Smooth muscle cell (in vitro differentiated cells): ENCODE results near the gene VMP1. TPM values are rescaled to one million over a fixed set of nuclear protein-coding genes. Genes with fewer than 3 reads are reported as not detected.

ENCODE experiments used
- DNase-seq: peaks from one replicate; lab custom pipeline; 2025; ENCODE audit not compliant: unreplicated experiment; lab: John Stamatoyannopoulos, UW
- H2AFZ ChIP-seq: fragments of 200-600 bp; sonication (generic); 2 replicates; pipeline ENCODE4 v1.6.0; 2016; ENCODE audit warnings: antibody characterized with exemption, low read depth, mild to moderate bottlenecking
- H3F3A ChIP-seq: fragments of 200-600 bp; sonication (generic); 2 replicates; pipeline ENCODE4 v1.6.0; 2017; ENCODE audit warnings: antibody characterized with exemption, low read depth
- H3K27ac ChIP-seq: fragments of 200-600 bp; sonication (generic); 2 replicates; pipeline ENCODE4 v1.5.1; 2016; ENCODE audit warnings: low read depth, mild to moderate bottlenecking
- H3K27me3 ChIP-seq: fragments of 200-600 bp; sonication (generic); 2 replicates; pipeline ENCODE4 v1.6.1; 2016; ENCODE audit warnings: low read depth, mild to moderate bottlenecking
- H3K36me3 ChIP-seq: fragments of 200-600 bp; sonication (generic); 2 replicates; pipeline ENCODE4 v1.5.1; 2016; ENCODE audit warnings: low read depth
- H3K4me1 ChIP-seq: fragments of 200-600 bp; sonication (generic); 2 replicates; pipeline ENCODE4 v1.5.1; 2016; ENCODE audit warnings: low read depth
- H3K4me2 ChIP-seq: fragments of 200-600 bp; sonication (generic); 2 replicates; pipeline ENCODE4 v1.6.0; 2016; ENCODE audit warnings: mild to moderate bottlenecking
- H3K4me3 ChIP-seq: fragments of 200-600 bp; sonication (generic); 2 replicates; pipeline ENCODE4 v1.5.1; 2016; ENCODE audit warnings: mild to moderate bottlenecking
- H3K79me2 ChIP-seq: fragments of 200-600 bp; sonication (generic); 2 replicates; pipeline ENCODE4 v1.6.0; 2016; ENCODE audit warnings: low read depth, mild to moderate bottlenecking
- H3K9ac ChIP-seq: fragments of 200-600 bp; sonication (generic); 2 replicates; pipeline ENCODE4 v1.6.0; 2016; ENCODE audit warnings: low read depth
- H3K9me3 ChIP-seq: fragments of 200-600 bp; sonication (generic); replicated peaks from 2 replicates; pipeline ENCODE4 v1.5.1; 2016; ENCODE audit warnings: low read depth
- H4K20me1 ChIP-seq: fragments of 200-600 bp; sonication (generic); 2 replicates; pipeline ENCODE4 v1.6.0; 2016; ENCODE audit warnings: low read depth
- CTCF ChIP-seq: fragments of 200-600 bp; sonication (generic); IDR thresholded peaks from 2 replicates; pipeline ENCODE4 v1.5.1; 2017; ENCODE audit warnings: borderline replicate concordance, mild to moderate bottlenecking, antibody characterized with exemption; ENCODE audit not compliant: insufficient read depth, poor library complexity, severe bottlenecking
- WGBS: methylation state at CpG from one replicate; pipeline ENCODE4 v1.1.7; 2016; ENCODE audit warnings: low lambda C conversion rate; 5-methylcytosine and 5-hydroxymethylcytosine counted together
- polyA plus RNA-seq: library from polyadenylated mRNA; unstranded; fragments of >200 nt; fragmentation: Nextera tagmentation; extraction: Ambion mirVana; gene quantifications from 2 replicates; pipeline ENCODE4 v1.2.1, GENCODE V29; 2016
- total RNA-seq: library from RNA; depleted of rRNA; stranded (reverse); fragments of >200 nt; gene quantifications from 2 replicates; pipeline ENCODE4 v1.2.3, GENCODE V29; 2014

The VMP1 gene
- total and polyA plus RNA-seq, 2 experiments from 2014 or later = 102 to 545 TPM

- no peaks in the 10 kb centered on the region for H3K27me3 ChIP-seq
- H3K9ac ChIP-seq = no peak overlapping the region
- H2AFZ ChIP-seq = no peak overlapping the region
- H4K20me1 ChIP-seq = no peaks in the 10 kb centered on the region
- no peaks in the 10 kb centered on the region for H3K36me3 ChIP-seq
- no peaks in the 10 kb centered on the region for H3K79me2 ChIP-seq
- no peak for TF ChIP-seq CTCF
- H3F3A ChIP-seq = no peaks in the 10 kb centered on the region
- 94% methylated on average over 2 of the region's 2 CpGs for WGBS
- no peak overlapping the region for H3K27ac ChIP-seq
- no peaks in the 10 kb centered on the region for H3K4me1 ChIP-seq
- no peaks in the 10 kb centered on the region for H3K9me3 ChIP-seq
- no peak overlapping the region for H3K4me3 ChIP-seq
- H3K4me2 ChIP-seq = no peak overlapping the region
- DNase-seq = no peak
These were observed 166.9 kb downstream of the VMP1 start for GRCh38 chr17:59874376-59874775.

GRCh38 chr17:59876107-59876506 is 168.7 kb downstream of the VMP1 start:
- H2AFZ ChIP-seq = no peak overlapping the region
- no peaks in the 10 kb centered on the region for H3K4me1 ChIP-seq
- no peak overlapping the region for H3K4me2 ChIP-seq
- TF ChIP-seq CTCF = no peak
- H3K79me2 ChIP-seq = no peaks in the 10 kb centered on the region
- no peak overlapping the region for H3K4me3 ChIP-seq
- H3K9ac ChIP-seq = no peak overlapping the region
- WGBS = 96% methylated on average over 3 of the region's 3 CpGs
- no peaks in the 10 kb centered on the region for H3F3A ChIP-seq
- no peaks in the 10 kb centered on the region for H3K9me3 ChIP-seq
- H3K27ac ChIP-seq = no peak overlapping the region
- DNase-seq = no peak
- no peaks in the 10 kb centered on the region for H4K20me1 ChIP-seq
- no peaks in the 10 kb centered on the region for H3K27me3 ChIP-seq
- no peaks in the 10 kb centered on the region for H3K36me3 ChIP-seq

- H3K9me3 ChIP-seq = no peaks in the 10 kb centered on the region
- H3K79me2 ChIP-seq = no peaks in the 10 kb centered on the region
- no peak overlapping the region for H2AFZ ChIP-seq
- WGBS = 96% methylated on average over 5 of the region's 5 CpGs
- no peak for TF ChIP-seq CTCF
- no peaks in the 10 kb centered on the region for H3K4me1 ChIP-seq
- no peak overlapping the region for H3K27ac ChIP-seq
- H3K36me3 ChIP-seq = no peaks in the 10 kb centered on the region
- no peak overlapping the region for H3K4me2 ChIP-seq
- no peak overlapping the region for H3K4me3 ChIP-seq
- no peak overlapping the region for H3K9ac ChIP-seq
- H4K20me1 ChIP-seq = no peaks in the 10 kb centered on the region
- H3K27me3 ChIP-seq = no peaks in the 10 kb centered on the region
- H3F3A ChIP-seq = no peaks in the 10 kb centered on the region
- no peak for DNase-seq
These were observed 170.5 kb downstream of the VMP1 start for GRCh38 chr17:59877965-59878364.

GRCh38 chr17:59878624-59879023 is 171.2 kb downstream of the VMP1 start:
- H3K4me2 ChIP-seq = no peak overlapping the region
- WGBS = 98% methylated on average over 3 of the region's 3 CpGs
- DNase-seq = no peak
- no peak overlapping the region for H3K27ac ChIP-seq
- TF ChIP-seq CTCF = no peak
- H3F3A ChIP-seq = no peaks in the 10 kb centered on the region
- no peaks in the 10 kb centered on the region for H3K79me2 ChIP-seq
- H3K27me3 ChIP-seq = no peaks in the 10 kb centered on the region
- H3K36me3 ChIP-seq = no peaks in the 10 kb centered on the region
- H3K9ac ChIP-seq = no peak overlapping the region
- no peaks in the 10 kb centered on the region for H4K20me1 ChIP-seq
- no peak overlapping the region for H3K4me3 ChIP-seq
- H3K9me3 ChIP-seq = no peaks in the 10 kb centered on the region
- H2AFZ ChIP-seq = no peak overlapping the region
- no peaks in the 10 kb centered on the region for H3K4me1 ChIP-seq
